ENCODE measurements around the gene IL15RA. TPM values are rescaled to one million over a fixed set of nuclear protein-coding genes. Genes with fewer than 3 reads are reported as not detected.

The IL15RA gene
- total and polyA plus RNA-seq, 10 of the 15 experiments (the other 5 are each of a cell fraction or from before 2014, with no cell fraction given): 2.0 to 14.8 (median 12.1) TPM

- Histone ChIP-seq H3K9me3 (replicated peaks; ENCODE audit: control insufficient read depth, insufficient read depth, low read length) (peaks cover 4% of the 10 kb centered on the region; the same call in 2 of the 3 replicates), H3K4me1 (ENCODE audit: control insufficient read depth, insufficient read depth, low read length) (peaks cover 18% of the 10 kb centered on the region), H3K36me3 (ENCODE audit: control insufficient read depth in 2 of 2, insufficient read depth in 2 of 2, low read length in 1 of 2) (peaks cover 10 to 15% of the 10 kb centered on the region in 2 experiments), H3K27me3 (replicated peaks in 1 of 2; ENCODE audit: control insufficient read depth in 2 of 2, insufficient read depth in 2 of 2, low read length in 1 of 2) (no peaks in the 10 kb centered on the region), H3K27ac (ENCODE audit: control insufficient read depth, insufficient read depth) (peak overlapping the region; percentile 42), H3K79me2 (ENCODE audit: control insufficient read depth, insufficient read depth, low read length) (peaks cover 3% of the 10 kb centered on the region), H3K4me2 (ENCODE audit: control insufficient read depth, insufficient read depth) (no peak overlapping the region), H2AFZ (ENCODE audit: control insufficient read depth, low read depth, low read length) (no peak overlapping the region), H4K20me1 (ENCODE audit: control insufficient read depth, insufficient read depth) (no peaks in the 10 kb centered on the region), H3K9ac (ENCODE audit: control insufficient read depth, insufficient read depth, low read length) (no peak overlapping the region), H3K4me3 (no peak overlapping the region)
- ChIA-PET CTCF (interaction anchor here (0.5 to 0.9 kb wide), 2 partner anchors 144 to 181 kb away, joined by 3 to 4 read pairs; no protein-coding TSS in a partner anchor), RAD21 (ENCODE audit: unreplicated experiment) (interaction anchor here (1.4 to 2.9 kb wide), 2 partner anchors 12 to 16 kb away, joined by 4 to 10 read pairs; partner anchors contain the start of genes ANKRD16 and FBH1), SMC1A (ENCODE audit: uncharacterized antibody, unreplicated experiment) (interaction anchor here (0.7 to 3.1 kb wide), 3 partner anchors 12 to 27 kb away, joined by 3 to 14 read pairs (median 3); no protein-coding TSS in a partner anchor), POLR2A (no interaction called here)
- FAIRE-seq: no peak
- in situ Hi-C loops (cut with MboI) (no loop called here), intact Hi-C loops (cut with micrococcal nuclease; ENCODE audit: unreplicated experiment) (loop anchor here (2.0 kb wide), 1 partner anchor 145 kb away; no protein-coding TSS in a partner anchor)
- 74% methylated on average over 13 of the region's 13 CpGs for WGBS (ENCODE audit: insufficient coverage, insufficient replicate concordance, low lambda C conversion rate, missing lambda C conversion rate)
- DNase-seq (ENCODE audit: low read depth, low spot score): no peak
- no peak for ATAC-seq
- BruUV-seq (replicated peaks): no TSS peak
- TF ChIP-seq BRCA1 (IDR thresholded peaks at IDR 0.05; ENCODE audit: low read depth, low read length) (no peak), CBFB (IDR thresholded peaks at IDR 0.05; ENCODE audit: low read depth) (no peak), SKIL (IDR thresholded peaks at IDR 0.05; ENCODE audit: low read depth, poor library complexity, severe bottlenecking) (no peak), NR2C1 (IDR thresholded peaks at IDR 0.05) (no peak)
Measured at GRCh38 chr10:5905854-5906507, 71.4 kb downstream of the IL15RA start.

Data from GM12878 (cell line).